ENCODE results near the gene PTBP1. TPM values are rescaled to one million over a fixed set of nuclear protein-coding genes. Genes with fewer than 3 reads are reported as not detected.
A peak's percentile ranks its signal among the peaks of the same experiment; 100 is the strongest.

The PTBP1 gene
- total and polyA plus RNA-seq, 4 donors = 72.9 to 147 (median 87.3) TPM

GRCh38 chr19:858868-859843 lies 61.9 kb downstream of the PTBP1 start, which contains the start of gene CFD:
TSS of gene CFD (plus strand) at chr19:859664. CDS start at chr19:859690, 26 bp downstream.
- H3K27me3 ChIP-seq (ENCODE audit: control insufficient read depth in 4 of 4, insufficient read depth in 4 of 4, low read length in 3 of 4) = no peaks in the 10 kb centered on the region

GRCh38 chr19:861141-861755 lies 64.0 kb downstream of the PTBP1 start:
- DNase-seq (ENCODE audit: low spot score) = no peak
- H3K27ac ChIP-seq (ENCODE audit: low read depth in 1 of 2, low read length in 2 of 2) = no peak overlapping the region
- no peaks in the 10 kb centered on the region for H3K36me3 ChIP-seq (ENCODE audit: control insufficient read depth in 4 of 4, insufficient read depth in 3 of 4, low read depth in 1 of 4, low read length in 3 of 4)
- peaks cover 0 to 20% (median 11%) of the 10 kb centered on the region in 4 donors for H3K4me1 ChIP-seq (ENCODE audit: control insufficient read depth in 4 of 4, insufficient read depth in 4 of 4, low read length in 3 of 4)
- H3K9ac ChIP-seq (ENCODE audit: low read depth in 1 of 2, low read length in 2 of 2) = no peak overlapping the region
- H3K9me3 ChIP-seq (ENCODE audit: control insufficient read depth in 4 of 4, low read length in 3 of 4) = peaks cover 0 to 1% (median 0%) of the 10 kb centered on the region in 4 donors
- H3K4me3 ChIP-seq (ENCODE audit: low read depth in 1 of 3, low read length in 3 of 3) = no peak overlapping the region
- 66% methylated on average over 34 of the region's 35 CpGs for WGBS
- TF ChIP-seq RXRA (IDR thresholded peaks at IDR 0.05) (no peak), JUND (IDR thresholded peaks at IDR 0.05) (no peak), FOXA2 (IDR thresholded peaks at IDR 0.05) (no peak), EGR1 (IDR thresholded peaks at IDR 0.05; ENCODE audit: low read depth in 2 of 2) (no peak)
- no peaks in the 10 kb centered on the region for H3K27me3 ChIP-seq (ENCODE audit: control insufficient read depth in 4 of 4, insufficient read depth in 4 of 4, low read length in 3 of 4)

More at GRCh38 chr19:858868-859843, 61.9 kb downstream of the PTBP1 start, which contains the start of gene CFD:
- Histone ChIP-seq H3K27ac (ENCODE audit: low read depth in 1 of 2, low read length in 2 of 2) (no peak within 1 kb of the TSS), H3K9me3 (ENCODE audit: control insufficient read depth in 4 of 4, low read length in 3 of 4) (peaks cover 0 to 1% (median 0%) of the 10 kb centered on the region in 4 donors), H3K4me3 (ENCODE audit: low read depth in 1 of 3, low read length in 3 of 3) (peak within 1 kb of the TSS in 1 of 3 donors; percentile 36), H3K4me1 (ENCODE audit: control insufficient read depth in 4 of 4, insufficient read depth in 4 of 4, low read length in 3 of 4) (peaks cover 0 to 20% (median 11%) of the 10 kb centered on the region in 4 donors), H3K36me3 (ENCODE audit: control insufficient read depth in 4 of 4, insufficient read depth in 3 of 4, low read depth in 1 of 4, low read length in 3 of 4) (no peaks in the 10 kb centered on the region), H3K9ac (ENCODE audit: low read depth in 1 of 2, low read length in 2 of 2) (no peak within 1 kb of the TSS)
- WGBS = 42% methylated on average over 24 of the region's 24 CpGs
- no peak for DNase-seq (ENCODE audit: low spot score)
- no peak for TF ChIP-seq CTCF (IDR thresholded peaks at IDR 0.05; ENCODE audit: low read depth, low read length, missing input control)
- TF ChIP-seq SP1 (IDR thresholded peaks at IDR 0.05) = no peak
- TF ChIP-seq RAD21 (IDR thresholded peaks at IDR 0.05) = no peak
- TF ChIP-seq ATF3 (IDR thresholded peaks at IDR 0.05) = no peak
- no peak for TF ChIP-seq JUND (IDR thresholded peaks at IDR 0.05)
- TF ChIP-seq MAX (IDR thresholded peaks at IDR 0.05) = no peak
- no peak for TF ChIP-seq GABPA (IDR thresholded peaks at IDR 0.05 in 1 of 2, conservative IDR thresholded peaks at IDR 0.05 in 1 of 2)
- TF ChIP-seq YY1 (IDR thresholded peaks at IDR 0.05) = no peak
- TF ChIP-seq HNF4G (IDR thresholded peaks at IDR 0.05) = no peak
- TF ChIP-seq TAF1 (conservative IDR thresholded peaks at IDR 0.05) = no peak
- TF ChIP-seq NR2F2 (IDR thresholded peaks at IDR 0.05) = no peak
- TF ChIP-seq FOXA1 (IDR thresholded peaks at IDR 0.05) = no peak

Small RNAs within 50 kb of the gene (small RNA-seq; reads per million reads assigned to genes)
- gene MIR3187 = not detected

Other genes starting within 250 kb of the PTBP1 start
- gene BSG, start 224.9 kb upstream of the PTBP1 start, total RNA-seq = 100 to 1,000 TPM in 1 of 2 donors, 10 to 100 TPM in 1; 80.4 to 367 TPM
- gene BSG, start 224.9 kb upstream of the PTBP1 start, polyA plus RNA-seq = 100 to 1,000 TPM; 146 to 152 TPM
- gene HCN2, start 207.6 kb upstream of the PTBP1 start, total RNA-seq = under 1 TPM; 0.05 to 0.17 TPM
- gene HCN2, start 207.6 kb upstream of the PTBP1 start, polyA plus RNA-seq = under 1 TPM in 1 of 2 donors, not detected in 1; 0.13 TPM
- gene POLRMT, start 163.9 kb upstream of the PTBP1 start, total RNA-seq = 10 to 100 TPM; 16.0 to 33.0 TPM
- 10 to 100 TPM; 37.2 to 41.4 TPM for gene POLRMT, start 163.9 kb upstream of the PTBP1 start, polyA plus RNA-seq
- under 1 TPM in 1 of 2 donors, not detected in 1; 0.08 TPM for gene FGF22, start 157.6 kb upstream of the PTBP1 start, total RNA-seq
- gene FGF22, start 157.6 kb upstream of the PTBP1 start, polyA plus RNA-seq = not detected
- 10 to 100 TPM; 16.7 to 29.1 TPM for gene RNF126, start 134.2 kb upstream of the PTBP1 start, total RNA-seq
- gene RNF126, start 134.2 kb upstream of the PTBP1 start, polyA plus RNA-seq = 10 to 100 TPM; 19.1 to 32.7 TPM
- 1 to 10 TPM; 5.7 to 8.4 TPM for gene FSTL3, start 121.1 kb upstream of the PTBP1 start, total RNA-seq
- gene FSTL3, start 121.1 kb upstream of the PTBP1 start, polyA plus RNA-seq = 1 to 10 TPM; 2.2 to 6.3 TPM
- 10 to 100 TPM in 1 of 2 donors, not detected in 1; 12.1 TPM for gene PRSS57, start 102.0 kb upstream of the PTBP1 start, total RNA-seq
- under 1 TPM in 1 of 2 donors, not detected in 1; 0.10 TPM for gene PRSS57, start 102.0 kb upstream of the PTBP1 start, polyA plus RNA-seq
- 1 to 10 TPM; 3.8 to 4.8 TPM for gene PALM, start 88.5 kb upstream of the PTBP1 start, total RNA-seq
- 1 to 10 TPM in 1 of 2 donors, under 1 TPM in 1; 0.92 to 5.1 TPM for gene PALM, start 88.5 kb upstream of the PTBP1 start, polyA plus RNA-seq
- under 1 TPM in 1 of 2 donors, not detected in 1; 0.08 TPM for gene MISP, start 46.3 kb upstream of the PTBP1 start, total RNA-seq
- under 1 TPM in 1 of 2 donors, not detected in 1; 0.05 TPM for gene MISP, start 46.3 kb upstream of the PTBP1 start, polyA plus RNA-seq
- 1 to 10 TPM in 1 of 2 donors, not detected in 1; 3.1 TPM for gene PLPPR3, start 24.5 kb downstream of the PTBP1 start, total RNA-seq
- not detected for gene PLPPR3, start 24.5 kb downstream of the PTBP1 start, polyA plus RNA-seq
- 10 to 100 TPM in 1 of 2 donors, under 1 TPM in 1; 0.08 to 20.2 TPM for gene AZU1, start 30.4 kb downstream of the PTBP1 start, total RNA-seq
- 1 to 10 TPM in 1 of 2 donors, under 1 TPM in 1; 0.24 to 1.8 TPM for gene AZU1, start 30.4 kb downstream of the PTBP1 start, polyA plus RNA-seq
- 100 to 1,000 TPM in 1 of 2 donors, under 1 TPM in 1; 0.17 to 225 TPM for gene PRTN3, start 43.5 kb downstream of the PTBP1 start, total RNA-seq
- gene PRTN3, start 43.5 kb downstream of the PTBP1 start, polyA plus RNA-seq = 1 to 10 TPM in 1 of 2 donors, under 1 TPM in 1; 0.67 to 2.7 TPM
- gene ELANE, start 54.9 kb downstream of the PTBP1 start, total RNA-seq = 10 to 100 TPM in 1 of 2 donors, under 1 TPM in 1; 0.17 to 37.4 TPM
- gene ELANE, start 54.9 kb downstream of the PTBP1 start, polyA plus RNA-seq = 1 to 10 TPM in 1 of 2 donors, under 1 TPM in 1; 0.88 to 2.7 TPM
- 10 to 100 TPM; 13.2 to 14.1 TPM for gene CFD, start 62.2 kb downstream of the PTBP1 start, total RNA-seq
- gene CFD, start 62.2 kb downstream of the PTBP1 start, polyA plus RNA-seq = 10 to 100 TPM in 1 of 2 donors, 1 to 10 TPM in 1; 4.5 to 20.2 TPM
- gene MED16, start 95.7 kb downstream of the PTBP1 start, total RNA-seq = 10 to 100 TPM; 39.7 to 42.3 TPM
- 10 to 100 TPM; 30.6 to 50.5 TPM for gene MED16, start 95.7 kb downstream of the PTBP1 start, polyA plus RNA-seq
- gene RNU6-9, start 96.0 kb downstream of the PTBP1 start, total RNA-seq = not detected
- gene RNU6-9, start 96.0 kb downstream of the PTBP1 start, polyA plus RNA-seq = not detected
- 10 to 100 TPM; 17.4 to 72.4 TPM for gene R3HDM4, start 115.8 kb downstream of the PTBP1 start, total RNA-seq
- gene R3HDM4, start 115.8 kb downstream of the PTBP1 start, polyA plus RNA-seq = 10 to 100 TPM; 14.1 to 23.0 TPM
- gene KISS1R, start 119.9 kb downstream of the PTBP1 start, total RNA-seq = not detected
- not detected for gene KISS1R, start 119.9 kb downstream of the PTBP1 start, polyA plus RNA-seq
- 10 to 100 TPM in 1 of 2 donors, 1 to 10 TPM in 1; 5.2 to 42.4 TPM for gene ARID3A, start 128.6 kb downstream of the PTBP1 start, total RNA-seq
- 1 to 10 TPM in 1 of 2 donors, under 1 TPM in 1; 0.74 to 1.0 TPM for gene ARID3A, start 128.6 kb downstream of the PTBP1 start, polyA plus RNA-seq
- gene WDR18, start 186.9 kb downstream of the PTBP1 start, total RNA-seq = 10 to 100 TPM; 24.3 to 41.7 TPM
- gene WDR18, start 186.9 kb downstream of the PTBP1 start, polyA plus RNA-seq = 10 to 100 TPM; 33.8 to 45.3 TPM
- under 1 TPM in 1 of 2 donors, not detected in 1; 0.05 TPM for gene GRIN3B, start 203.0 kb downstream of the PTBP1 start, total RNA-seq
- gene GRIN3B, start 203.0 kb downstream of the PTBP1 start, polyA plus RNA-seq = not detected
- gene TMEM259, start 223.7 kb downstream of the PTBP1 start, total RNA-seq = 10 to 100 TPM; 34.3 to 80.3 TPM
- 10 to 100 TPM; 29.7 to 99.3 TPM for gene TMEM259, start 223.7 kb downstream of the PTBP1 start, polyA plus RNA-seq
- gene RNU6-2, start 224.1 kb downstream of the PTBP1 start, total RNA-seq = not detected
- gene RNU6-2, start 224.1 kb downstream of the PTBP1 start, polyA plus RNA-seq = not detected
- gene CNN2, start 229.2 kb downstream of the PTBP1 start, total RNA-seq = 10 to 100 TPM; 31.0 to 38.4 TPM
- 10 to 100 TPM; 10.1 to 22.6 TPM for gene CNN2, start 229.2 kb downstream of the PTBP1 start, polyA plus RNA-seq
- gene ABCA7, start 242.7 kb downstream of the PTBP1 start, total RNA-seq = 10 to 100 TPM in 1 of 2 donors, 1 to 10 TPM in 1; 5.3 to 60.9 TPM
- gene ABCA7, start 242.7 kb downstream of the PTBP1 start, polyA plus RNA-seq = 1 to 10 TPM; 3.0 to 4.4 TPM

Measured in liver (tissue), 10 donors.